ENCODE measurements around the gene TBP.
A peak's percentile ranks its signal among the peaks of the same experiment; 100 is the strongest.

The TBP gene

GRCh38 chr6:170535004-170535403 is 19.2 kb upstream of the TBP start:
- no peak for DNase-seq (ENCODE audit: low read depth)

- DNase-seq (ENCODE audit: low read depth): no peak
Measured at GRCh38 chr6:170536671-170537070, 17.5 kb upstream of the TBP start.

- no peak for DNase-seq (ENCODE audit: low read depth)
Measured at GRCh38 chr6:170537329-170537728, 16.8 kb upstream of the TBP start.

GRCh38 chr6:170542031-170542719 is 12.0 kb upstream of the TBP start:
- DNase-seq (ENCODE audit: low read depth): no peak

GRCh38 chr6:170545405-170545804 is 8.8 kb upstream of the TBP start:
- DNase-seq (ENCODE audit: low read depth): no peak

- peak; percentile 66 for DNase-seq (ENCODE audit: low read depth)
Measured at GRCh38 chr6:170552765-170553533, 1.2 kb upstream of the TBP start, which contains the start of gene PSMB1. TSS of gene PSMB1 (minus strand) at chr6:170553307. CDS start at chr6:170553242, 65 bp downstream.

- no peak for DNase-seq (ENCODE audit: low read depth)
Measured at GRCh38 chr6:170553534-170554012, 596 bp upstream of the TBP start.

GRCh38 chr6:170554796-170555137 is 598 bp downstream of the TBP start:
- DNase-seq (ENCODE audit: low read depth): no peak

- DNase-seq (ENCODE audit: low read depth): no peak
Measured at GRCh38 chr6:170555305-170555704, 1.1 kb downstream of the TBP start.

- DNase-seq (ENCODE audit: low read depth): no peak
Measured at GRCh38 chr6:170561555-170561954, 7.4 kb downstream of the TBP start.

- DNase-seq (ENCODE audit: low read depth): no peak
Measured at GRCh38 chr6:170564936-170565530, 10.9 kb downstream of the TBP start.

- no peak for DNase-seq (ENCODE audit: low read depth)
Measured at GRCh38 chr6:170572704-170573466, 18.7 kb downstream of the TBP start.

- DNase-seq (ENCODE audit: low read depth): no peak
Measured at GRCh38 chr6:170575250-170575649, 21.1 kb downstream of the TBP start.

- no peak for DNase-seq (ENCODE audit: low read depth)
Measured at GRCh38 chr6:170578909-170579308, 24.7 kb downstream of the TBP start.

GRCh38 chr6:170583756-170584180 is 29.6 kb downstream of the TBP start:
- no peak for DNase-seq (ENCODE audit: low read depth)

- peak; percentile 86 for DNase-seq (ENCODE audit: low read depth)
Measured at GRCh38 chr6:170584181-170584953, 30.2 kb downstream of the TBP start, which contains the start of gene PDCD2. TSS of gene PDCD2 (minus strand) at chr6:170584637. CDS start at chr6:170584581, 56 bp downstream.

GRCh38 chr6:170584954-170585498 is 30.9 kb downstream of the TBP start:
- no peak for DNase-seq (ENCODE audit: low read depth)

GRCh38 chr6:170590725-170591124 is 36.6 kb downstream of the TBP start:
- no peak for DNase-seq (ENCODE audit: low read depth)

GRCh38 chr6:170596426-170596825 is 42.3 kb downstream of the TBP start:
- DNase-seq (ENCODE audit: low read depth): no peak

- DNase-seq (ENCODE audit: low read depth): no peak
Measured at GRCh38 chr6:170597278-170597677, 43.1 kb downstream of the TBP start.
